Femur (tissue), 1 donor: ENCODE measurements around the gene GDA.

ENCODE experiments used
- DNase-seq: peaks from one replicate; pipeline ENCODE4 v3.0.0-alpha.2; 2017

The GDA gene

GRCh38 chr9:72150661-72151060 is 1.4 kb downstream of the GDA start:
- no peak for DNase-seq

DNA sequence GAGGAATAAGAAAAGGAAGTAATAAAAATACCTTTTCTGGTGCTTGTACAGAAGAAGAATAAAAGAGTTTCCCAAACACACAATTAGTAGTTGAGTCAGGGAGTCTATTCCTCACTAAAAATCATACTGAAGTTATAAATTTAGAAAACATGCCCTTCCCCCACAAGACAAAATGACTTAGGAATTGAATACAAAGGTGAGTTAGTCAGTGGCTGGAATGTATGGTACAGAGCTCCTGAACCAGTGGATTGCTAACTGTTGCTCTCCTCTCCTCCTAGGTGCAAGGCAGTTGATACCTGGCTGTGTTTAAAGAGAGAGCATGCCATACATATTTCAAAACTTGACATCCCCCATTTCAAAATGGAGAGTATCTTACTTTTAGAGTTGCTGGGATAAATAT is 1.9 kb downstream of the GDA start:
- no peak for DNase-seq

- no peak for DNase-seq
Measured at GRCh38 chr9:72154468-72155285, 5.4 kb downstream of the GDA start.

DNA sequence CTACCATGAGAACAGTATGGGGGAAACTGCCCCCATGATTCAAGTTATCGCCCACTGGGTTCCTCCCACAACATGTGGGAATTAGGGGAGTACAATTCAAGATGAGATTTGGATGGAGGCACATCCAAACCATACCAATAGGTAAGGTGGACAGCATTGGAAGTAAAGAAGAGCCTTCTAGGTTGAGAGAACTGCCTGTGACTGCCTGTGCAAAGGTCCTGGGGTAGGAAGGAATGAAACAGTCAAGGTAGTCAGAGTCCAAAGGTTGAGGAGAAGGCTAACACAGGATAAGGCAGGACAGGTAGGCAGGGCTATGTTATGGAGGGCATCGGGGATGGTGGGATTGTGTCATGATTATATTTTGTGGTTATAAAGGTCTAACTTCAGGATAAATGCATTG is 6.1 kb downstream of the GDA start:
- no peak for DNase-seq

GRCh38 chr9:72156586-72156985 is 7.3 kb downstream of the GDA start:
- DNase-seq = no peak

DNA sequence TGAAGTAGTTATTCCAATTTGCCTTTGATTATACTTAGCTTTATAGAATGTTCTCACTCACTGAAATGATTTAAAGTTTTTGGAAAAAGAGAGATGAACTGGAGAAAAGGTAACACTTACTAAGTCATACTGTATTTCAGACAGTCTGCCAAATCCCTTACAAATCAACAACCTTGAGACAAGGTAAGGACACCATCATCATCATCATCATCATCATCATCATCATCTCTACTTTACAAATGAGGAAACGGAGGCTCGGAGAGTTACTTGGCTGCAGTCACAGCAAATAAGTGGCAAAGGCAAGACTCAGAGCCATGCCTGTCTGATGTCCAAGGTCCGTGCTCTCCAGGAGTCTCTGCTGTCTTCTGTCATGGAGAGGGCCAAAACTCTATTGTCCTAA is 9.4 kb downstream of the GDA start:
- no peak for DNase-seq

- DNase-seq = no peak
Measured at GRCh38 chr9:72160446-72161123, 11.3 kb downstream of the GDA start.

DNA sequence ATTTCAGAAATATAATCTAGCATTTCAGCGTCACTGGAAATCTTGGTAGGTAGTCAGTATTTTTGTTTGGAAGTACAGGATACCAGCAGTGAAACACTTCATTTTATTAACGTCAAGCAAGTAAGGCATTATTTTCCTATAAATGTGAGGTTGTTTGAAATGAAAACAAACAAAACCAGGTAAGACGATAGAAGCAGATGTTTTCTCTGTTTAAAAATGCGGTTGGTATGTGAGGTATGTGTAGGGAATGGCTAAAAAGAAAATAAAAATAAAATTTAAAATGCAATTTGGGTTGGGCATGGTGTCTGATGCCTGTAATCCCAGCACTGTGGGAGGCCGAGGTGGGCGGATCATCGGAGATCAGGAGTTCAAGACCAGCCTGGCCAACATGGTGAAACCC is 16.1 kb downstream of the GDA start:
- no peak for DNase-seq

DNA sequence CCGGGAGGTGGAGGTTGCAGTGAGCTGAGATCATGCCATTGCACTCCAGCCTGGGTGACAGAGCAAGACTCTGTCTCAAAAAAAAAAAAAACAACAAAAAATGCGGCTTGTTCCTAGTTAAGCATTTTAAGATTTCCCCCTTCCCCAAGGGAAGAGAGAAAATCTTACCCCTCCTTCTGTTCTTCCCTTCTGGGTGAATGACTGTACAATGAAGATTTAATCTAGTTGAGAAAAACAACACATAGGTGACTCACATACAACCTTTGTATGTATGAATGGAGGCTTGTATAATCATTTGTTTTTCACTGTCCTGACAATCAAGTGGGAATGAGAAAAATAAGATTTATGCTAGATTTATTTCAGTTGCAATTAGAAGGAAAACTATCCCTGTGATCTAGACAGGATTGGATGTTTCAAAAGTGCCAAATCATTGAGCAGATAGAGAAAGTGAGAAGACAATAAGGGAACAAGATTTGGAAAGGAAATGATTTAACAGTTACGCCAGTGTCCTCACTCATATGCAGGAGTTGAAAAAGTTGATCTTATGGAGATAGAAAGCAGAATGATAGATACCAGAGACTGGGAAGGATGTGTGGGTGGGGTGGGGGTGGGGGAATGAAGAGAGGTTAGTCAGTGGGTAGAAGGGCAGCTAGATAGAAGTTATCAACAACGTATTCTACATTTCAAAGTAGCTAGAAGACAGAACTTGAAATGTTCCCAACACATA is 16.7 kb downstream of the GDA start:
- DNase-seq = no peak

- no peak for DNase-seq
Measured at GRCh38 chr9:72168075-72168474, 18.8 kb downstream of the GDA start.

DNA sequence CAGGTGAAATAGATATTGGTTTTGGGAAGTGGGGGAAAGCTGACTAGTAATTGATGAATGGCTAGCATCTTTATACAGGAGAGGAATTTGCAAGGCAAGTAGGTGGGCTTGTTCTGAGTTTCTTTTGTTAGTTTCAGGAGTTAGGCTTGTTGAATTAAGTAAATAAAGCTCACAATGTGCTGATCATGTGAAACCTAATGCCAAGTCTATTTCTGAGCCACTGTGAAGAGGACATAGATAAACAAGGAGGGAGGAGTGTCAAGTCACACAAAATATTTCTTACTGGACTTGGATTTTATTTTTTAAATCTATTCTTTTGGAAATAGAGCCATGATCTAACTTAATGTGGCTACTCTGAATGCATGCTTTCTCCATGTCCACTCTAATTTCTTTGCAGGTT is 19.9 kb downstream of the GDA start:
- no peak for DNase-seq

DNA sequence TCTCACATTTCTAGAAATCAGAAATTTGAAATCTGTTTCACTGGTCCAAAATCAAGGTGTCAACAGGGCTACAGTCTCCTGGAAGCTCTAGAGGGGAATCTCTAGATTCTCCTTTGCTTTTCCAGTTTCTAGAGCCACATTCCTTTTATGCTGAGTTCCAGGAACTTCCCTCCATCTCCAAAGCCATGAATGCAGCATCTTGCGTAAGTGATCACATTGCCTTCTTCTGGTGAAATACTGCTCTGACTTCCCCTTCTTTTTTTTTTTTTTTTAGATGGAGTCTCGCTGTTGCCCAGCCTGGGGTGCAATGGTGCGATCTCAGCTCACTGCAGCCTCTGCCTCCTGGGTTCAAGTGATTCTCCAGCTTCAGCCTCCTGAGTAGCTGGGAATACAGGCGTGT is 23.8 kb downstream of the GDA start:
- no peak for DNase-seq

DNA sequence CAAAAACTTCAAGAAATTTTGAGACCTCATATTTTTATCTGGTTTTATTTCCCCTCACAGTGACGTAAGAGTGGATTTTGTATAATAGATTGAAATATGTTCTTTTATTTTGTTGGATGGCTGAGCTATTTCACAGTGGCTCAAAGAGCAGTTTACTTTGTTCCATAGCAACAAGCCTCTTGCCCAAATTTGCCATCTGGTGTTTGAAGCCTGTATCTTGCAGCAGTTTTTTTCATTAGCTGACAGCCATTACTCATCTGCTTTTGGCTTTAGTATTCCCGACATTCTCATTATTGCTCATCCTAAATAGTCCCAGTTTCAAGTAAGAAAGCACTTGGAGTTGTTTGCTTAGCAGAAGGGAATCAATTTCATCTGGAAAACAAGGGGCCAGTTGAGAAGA is 36.3 kb downstream of the GDA start:
- no peak for DNase-seq

DNA sequence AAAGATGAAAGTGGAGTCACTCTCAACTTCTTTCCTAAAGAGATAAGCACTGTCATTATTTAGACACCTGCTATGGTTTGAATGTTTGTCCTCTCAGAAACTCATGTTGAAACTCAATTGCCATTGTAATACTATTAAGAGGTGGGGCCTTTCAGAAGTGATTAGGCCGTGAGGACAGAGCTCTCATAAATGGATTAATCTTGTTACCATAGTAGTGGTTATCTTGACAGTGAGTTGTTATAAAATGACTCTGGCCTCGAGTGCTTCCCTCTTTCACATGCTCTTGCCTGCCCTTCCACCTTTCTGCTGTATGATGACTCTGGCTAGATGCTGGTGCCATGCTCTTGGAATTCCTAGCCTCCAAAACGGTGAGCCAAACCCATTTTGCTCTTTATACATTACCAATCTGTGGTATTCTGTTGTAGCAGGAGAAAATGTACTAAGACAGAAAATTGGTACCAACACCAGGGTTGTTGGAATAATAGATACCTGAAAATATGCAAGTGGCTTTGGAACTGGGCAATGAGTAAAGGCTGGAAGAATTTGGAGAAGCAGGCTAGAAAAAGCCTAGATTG is 38.0 kb downstream of the GDA start:
- DNase-seq = no peak

- no peak for DNase-seq
Measured at GRCh38 chr9:72188232-72188631, 39.0 kb downstream of the GDA start.

DNA sequence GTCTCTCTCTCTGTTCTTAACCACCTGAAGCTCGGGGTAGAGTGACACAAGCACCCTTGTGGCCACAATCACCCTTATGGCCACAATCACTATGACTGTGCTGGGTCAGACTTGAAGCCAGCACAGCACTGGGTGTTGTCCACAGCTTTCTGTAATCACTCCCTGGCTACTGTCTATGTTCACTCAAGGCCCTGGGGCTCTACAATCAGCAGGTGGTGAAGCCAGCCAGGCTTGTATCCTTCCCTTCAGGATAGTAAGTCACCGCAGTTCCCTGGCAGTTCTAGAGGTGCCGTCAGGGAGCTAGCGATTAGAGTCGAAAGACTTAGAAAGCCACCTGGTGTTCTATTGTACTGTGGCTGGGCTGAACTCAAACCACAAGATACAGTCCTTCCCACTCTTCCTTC is 44.2 kb downstream of the GDA start:
- no peak for DNase-seq

- DNase-seq = no peak
Measured at GRCh38 chr9:72199238-72199637, 50.0 kb downstream of the GDA start.

DNA sequence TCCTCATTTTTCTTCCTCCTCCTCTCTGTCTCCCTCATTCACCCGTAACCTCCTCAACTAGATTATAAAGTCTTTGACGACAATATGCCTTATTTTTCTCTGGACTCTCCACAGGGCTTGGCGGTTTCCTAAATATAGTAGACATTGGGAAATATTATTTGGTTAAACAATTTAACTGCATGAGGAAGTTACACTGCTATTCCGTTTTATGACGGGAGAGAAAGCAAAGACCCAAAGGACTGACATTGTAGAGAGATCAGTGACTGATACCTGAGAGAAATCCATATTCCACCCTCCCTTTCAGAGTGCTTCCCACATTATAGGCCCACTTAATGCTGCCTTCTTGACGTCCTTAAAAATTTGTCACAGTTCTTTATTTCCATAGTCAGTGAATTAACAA is 51.2 kb downstream of the GDA start:
- no peak for DNase-seq

DNA sequence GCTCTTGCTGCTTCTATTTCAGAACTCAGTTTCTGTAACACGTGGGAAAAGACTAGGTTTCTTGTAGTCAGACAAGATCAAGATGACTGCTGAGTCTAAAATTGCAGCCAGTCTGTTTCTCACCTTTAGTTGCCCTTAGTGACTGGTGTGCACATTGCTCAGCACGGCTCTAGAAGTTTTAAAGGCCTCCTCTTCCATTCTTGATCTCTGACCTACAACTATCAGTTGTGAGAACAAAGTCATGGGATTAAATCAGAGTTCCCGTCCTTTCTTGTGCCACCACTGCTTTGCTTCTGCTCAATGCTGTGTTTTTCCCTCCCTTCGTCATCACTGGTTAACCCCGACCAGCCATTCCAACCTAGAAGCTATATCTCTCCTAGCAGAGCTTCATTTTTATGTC is 52.8 kb downstream of the GDA start:
- no peak for DNase-seq

DNA sequence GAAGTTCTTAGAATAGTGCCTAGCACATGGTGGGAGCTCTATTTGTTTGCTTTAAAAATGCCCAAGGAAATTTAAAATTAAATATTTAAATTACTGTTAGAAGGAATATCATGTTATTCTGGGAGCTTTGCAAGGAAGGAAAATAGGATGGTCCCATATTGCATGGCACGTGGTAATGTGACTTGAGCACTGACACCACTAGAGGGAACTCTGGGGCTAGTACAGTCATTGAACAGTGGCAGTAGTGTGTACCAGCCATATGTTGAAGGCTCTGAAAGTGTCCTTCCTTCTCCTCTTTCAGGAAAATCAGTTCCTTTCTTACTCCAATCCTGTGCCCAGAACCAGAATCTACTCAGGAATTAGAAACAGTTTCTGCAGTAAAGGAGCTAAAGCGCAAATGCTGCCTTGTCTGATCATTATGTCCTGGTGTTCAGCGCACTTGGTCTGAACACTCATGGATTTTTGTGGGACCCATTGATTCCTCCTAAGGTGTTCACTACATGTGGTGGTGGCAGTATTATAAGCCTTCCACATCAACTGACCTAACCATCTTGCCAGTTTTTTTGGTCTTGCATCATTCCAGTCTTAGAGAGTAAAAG is 54.1 kb downstream of the GDA start:
- DNase-seq = no peak

DNA sequence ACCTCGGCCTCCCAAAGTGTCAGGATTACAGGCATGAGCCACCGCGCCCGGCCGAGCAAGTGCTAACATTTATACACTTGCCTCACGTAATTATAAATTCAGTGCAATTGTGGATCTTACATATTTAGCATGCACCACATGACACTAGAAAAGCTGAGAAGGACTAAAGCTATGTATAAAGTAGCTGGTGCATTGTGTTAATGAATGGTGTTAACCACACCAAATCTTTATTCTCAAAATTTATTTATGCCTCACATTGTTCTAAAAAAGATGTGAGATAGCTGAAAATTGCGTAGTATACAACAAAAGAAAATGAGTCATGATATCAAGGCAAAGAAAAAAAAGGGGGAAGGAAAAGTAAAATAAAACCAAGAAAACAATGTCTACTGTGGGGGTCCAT is 54.8 kb downstream of the GDA start:
- no peak for DNase-seq

DNA sequence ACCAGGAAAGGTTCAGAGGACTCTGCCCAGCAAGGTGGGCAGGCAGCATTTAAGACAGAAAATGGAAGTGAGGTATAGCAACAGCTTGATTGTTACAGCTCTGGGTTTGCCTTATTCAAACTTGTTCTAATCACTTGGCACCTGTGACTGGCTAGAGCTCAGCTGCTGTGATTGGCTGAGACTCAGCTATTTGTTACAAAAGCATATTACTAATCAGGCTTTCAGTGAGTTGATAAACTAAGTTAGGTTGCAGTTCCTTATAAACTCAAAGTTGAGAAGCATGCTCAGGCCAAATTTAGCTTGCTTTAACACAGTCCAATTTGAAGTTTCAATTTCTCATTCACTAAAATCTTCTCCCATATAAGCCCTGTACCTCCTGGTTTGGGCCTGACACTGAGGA is 56.3 kb downstream of the GDA start:
- no peak for DNase-seq

- DNase-seq = no peak
Measured at GRCh38 chr9:72207278-72207677, 58.0 kb downstream of the GDA start.
